ENCODE results near the gene SLX4IP. TPM values are rescaled to one million over a fixed set of nuclear protein-coding genes. Genes with fewer than 3 reads are reported as not detected.

SLX4IP gene
- total RNA-seq, 1 donor from 2014 or later = 5.4 TPM

DNA sequence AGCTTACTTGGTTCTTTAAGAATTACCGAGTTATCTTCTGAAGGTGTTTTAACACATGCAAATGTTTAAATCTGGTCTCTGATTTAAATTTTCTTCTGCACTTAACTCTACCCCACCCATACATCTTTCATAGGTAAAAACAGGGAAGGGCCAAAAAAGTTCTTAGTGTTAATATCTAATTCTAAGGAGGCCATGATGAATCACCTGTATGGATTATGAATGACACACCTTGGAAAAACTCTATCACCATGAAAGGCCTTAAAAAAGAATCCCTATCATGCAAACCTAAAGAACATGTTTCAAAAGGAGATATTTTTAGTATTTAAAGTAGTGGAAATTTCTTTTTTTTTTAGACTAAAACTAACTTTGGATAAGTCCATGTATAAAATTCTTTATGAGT is 54.7 kb downstream of the SLX4IP start:
- H3K4me3 Mint-ChIP-seq (ENCODE audit: unreplicated experiment) = no peak overlapping the region
- no peak overlapping the region for H3K27ac Mint-ChIP-seq (ENCODE audit: unreplicated experiment)
- no peaks in the 10 kb centered on the region for H3K27me3 Mint-ChIP-seq (ENCODE audit: low read depth)

DNA sequence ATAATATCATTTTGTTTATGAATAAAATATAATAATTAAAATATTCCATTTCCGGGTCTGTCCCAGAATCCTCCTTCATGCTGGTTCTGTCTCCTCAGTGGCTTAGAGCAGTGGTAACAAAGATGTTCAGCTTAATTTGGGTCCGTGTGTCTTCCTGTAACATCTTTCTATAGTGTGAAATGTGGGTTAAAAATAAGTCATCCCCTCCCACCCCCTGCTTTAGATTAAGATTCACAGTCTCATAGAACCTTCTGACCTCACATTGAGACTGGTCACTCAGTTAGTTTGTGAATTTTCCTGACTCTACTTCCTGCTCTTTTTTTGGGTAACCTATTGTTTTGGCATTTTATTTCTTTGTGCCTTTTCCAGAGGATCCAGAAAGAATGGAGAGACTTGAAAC is 55.2 kb downstream of the SLX4IP start:
- no peak for DNase-seq (ENCODE audit: low spot score)
- no peaks in the 10 kb centered on the region for H3K36me3 Mint-ChIP-seq (ENCODE audit: low read depth)
- no peak overlapping the region for H3K4me3 Mint-ChIP-seq (ENCODE audit: unreplicated experiment)
- no peak overlapping the region for H3K27ac Mint-ChIP-seq (ENCODE audit: unreplicated experiment)
- no peaks in the 10 kb centered on the region for H3K9me3 Mint-ChIP-seq (ENCODE audit: low read depth)
- TF ChIP-seq, protein P1, sequence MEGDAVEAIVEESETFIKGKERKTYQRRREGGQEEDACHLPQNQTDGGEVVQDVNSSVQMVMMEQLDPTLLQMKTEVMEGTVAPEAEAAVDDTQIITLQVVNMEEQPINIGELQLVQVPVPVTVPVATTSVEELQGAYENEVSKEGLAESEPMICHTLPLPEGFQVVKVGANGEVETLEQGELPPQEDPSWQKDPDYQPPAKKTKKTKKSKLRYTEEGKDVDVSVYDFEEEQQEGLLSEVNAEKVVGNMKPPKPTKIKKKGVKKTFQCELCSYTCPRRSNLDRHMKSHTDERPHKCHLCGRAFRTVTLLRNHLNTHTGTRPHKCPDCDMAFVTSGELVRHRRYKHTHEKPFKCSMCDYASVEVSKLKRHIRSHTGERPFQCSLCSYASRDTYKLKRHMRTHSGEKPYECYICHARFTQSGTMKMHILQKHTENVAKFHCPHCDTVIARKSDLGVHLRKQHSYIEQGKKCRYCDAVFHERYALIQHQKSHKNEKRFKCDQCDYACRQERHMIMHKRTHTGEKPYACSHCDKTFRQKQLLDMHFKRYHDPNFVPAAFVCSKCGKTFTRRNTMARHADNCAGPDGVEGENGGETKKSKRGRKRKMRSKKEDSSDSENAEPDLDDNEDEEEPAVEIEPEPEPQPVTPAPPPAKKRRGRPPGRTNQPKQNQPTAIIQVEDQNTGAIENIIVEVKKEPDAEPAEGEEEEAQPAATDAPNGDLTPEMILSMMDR (IDR thresholded peaks at IDR 0.05) = no peak
- peaks cover 15% of the 10 kb centered on the region for H3K4me1 Mint-ChIP-seq (ENCODE audit: low read depth)
- H3K27me3 Mint-ChIP-seq (ENCODE audit: low read depth) = no peaks in the 10 kb centered on the region

More for the DNA sequence above, 54.7 kb downstream of the SLX4IP start:
- TF ChIP-seq, protein P1 (IDR thresholded peaks at IDR 0.05) = no peak
- no peak for DNase-seq (ENCODE audit: low spot score)
- Mint-ChIP-seq H3K9me3 (ENCODE audit: low read depth) (no peaks in the 10 kb centered on the region), H3K4me1 (ENCODE audit: low read depth) (peaks cover 15% of the 10 kb centered on the region), H3K36me3 (ENCODE audit: low read depth) (no peaks in the 10 kb centered on the region)

DNA sequence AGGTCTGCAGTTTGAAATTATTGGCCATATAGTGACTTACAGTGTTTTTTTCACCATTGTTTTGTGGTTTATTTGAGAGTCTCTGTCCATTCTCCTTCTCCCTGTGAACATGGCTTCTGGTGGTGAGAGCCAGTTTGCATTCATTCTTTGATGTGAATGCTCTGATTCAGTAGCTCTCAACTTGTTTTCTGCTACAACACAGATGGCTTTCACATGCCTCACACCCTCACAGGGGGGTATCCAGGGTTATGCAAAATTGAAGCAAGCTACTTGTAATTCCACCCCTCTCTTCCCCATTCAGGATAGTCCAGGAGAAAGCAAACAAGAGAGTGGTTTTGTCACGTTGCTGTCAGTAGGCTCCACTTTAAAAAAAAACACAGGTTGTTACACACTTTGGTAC is 55.6 kb downstream of the SLX4IP start:
- Mint-ChIP-seq H3K27ac (ENCODE audit: unreplicated experiment) (no peak overlapping the region), H3K36me3 (ENCODE audit: low read depth) (no peaks in the 10 kb centered on the region), H3K27me3 (ENCODE audit: low read depth) (no peaks in the 10 kb centered on the region), H3K9me3 (ENCODE audit: low read depth) (no peaks in the 10 kb centered on the region), H3K4me1 (ENCODE audit: low read depth) (peaks cover 15% of the 10 kb centered on the region), H3K4me3 (ENCODE audit: unreplicated experiment) (no peak overlapping the region)
- TF ChIP-seq, protein P1 (IDR thresholded peaks at IDR 0.05) = no peak
- no peak for DNase-seq (ENCODE audit: low spot score)

GRCh38 chr20:10492065-10492464 is 57.0 kb downstream of the SLX4IP start:
- no peak overlapping the region for H3K4me3 Mint-ChIP-seq (ENCODE audit: unreplicated experiment)
- H3K27me3 Mint-ChIP-seq (ENCODE audit: low read depth) = no peaks in the 10 kb centered on the region
- DNase-seq (ENCODE audit: low spot score) = no peak
- no peak overlapping the region for H3K27ac Mint-ChIP-seq (ENCODE audit: unreplicated experiment)
- no peaks in the 10 kb centered on the region for H3K36me3 Mint-ChIP-seq (ENCODE audit: low read depth)
- H3K4me1 Mint-ChIP-seq (ENCODE audit: low read depth) = peaks cover 15% of the 10 kb centered on the region
- TF ChIP-seq, protein P1 (IDR thresholded peaks at IDR 0.05) = no peak
- H3K9me3 Mint-ChIP-seq (ENCODE audit: low read depth) = no peaks in the 10 kb centered on the region

DNA sequence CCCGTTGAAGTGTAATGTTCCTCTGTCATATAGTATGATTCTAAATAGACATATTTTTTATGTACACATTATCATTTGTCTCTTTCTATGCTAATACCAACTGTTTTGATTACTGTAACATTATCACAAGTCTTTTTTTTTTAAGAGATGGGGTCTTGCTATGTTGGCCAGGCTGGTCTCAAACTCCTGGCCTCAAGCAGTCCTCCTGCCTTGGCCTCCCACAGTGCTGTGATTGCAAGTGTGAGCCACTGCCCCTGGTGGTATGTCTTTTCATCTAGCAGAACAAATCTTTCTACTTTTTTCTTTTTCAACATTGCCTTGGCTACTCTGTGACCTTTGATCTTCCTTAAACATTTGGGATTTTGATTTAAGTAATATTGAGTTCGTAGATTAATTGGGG is 57.7 kb downstream of the SLX4IP start:
- Mint-ChIP-seq H3K36me3 (ENCODE audit: low read depth) (no peaks in the 10 kb centered on the region), H3K4me1 (ENCODE audit: low read depth) (peaks cover 7% of the 10 kb centered on the region), H3K27me3 (ENCODE audit: low read depth) (no peaks in the 10 kb centered on the region), H3K4me3 (ENCODE audit: unreplicated experiment) (no peak overlapping the region), H3K27ac (ENCODE audit: unreplicated experiment) (no peak overlapping the region), H3K9me3 (ENCODE audit: low read depth) (no peaks in the 10 kb centered on the region)
- DNase-seq (ENCODE audit: low spot score) = no peak
- TF ChIP-seq, protein P1 (IDR thresholded peaks at IDR 0.05) = no peak

All from chondrocyte (in vitro differentiated cells).